Measurements from ENCODE around the gene SPECC1.

Gene SPECC1

GRCh38 chr17:19986941-19987861, 22.0 kb upstream of the SPECC1 start:
- H3K9ac ChIP-seq (ENCODE audit: low read depth in 1 of 2, low read length in 2 of 2), result no peak overlapping the region
- H3K9me3 ChIP-seq (ENCODE audit: control insufficient read depth in 1 of 2, low read length in 2 of 2), result no peaks in the 10 kb centered on the region
- no peaks in the 10 kb centered on the region for H3K27me3 ChIP-seq (ENCODE audit: control insufficient read depth in 1 of 2, insufficient read depth in 2 of 2, low read length in 2 of 2)
- H3K4me1 ChIP-seq (ENCODE audit: control insufficient read depth in 1 of 2, insufficient read depth in 2 of 2, low read length in 2 of 2), result no peaks in the 10 kb centered on the region
- no peak overlapping the region for H3K27ac ChIP-seq (ENCODE audit: low read depth, low read length)
- H3K36me3 ChIP-seq (ENCODE audit: control insufficient read depth in 1 of 2, insufficient read depth in 2 of 2, low read length in 2 of 2), result no peaks in the 10 kb centered on the region
- no peak overlapping the region for H3K4me3 ChIP-seq (ENCODE audit: low read depth in 1 of 2, low read length in 2 of 2)

GRCh38 chr17:19987897-19988296, 21.3 kb upstream of the SPECC1 start:
- Histone ChIP-seq H3K36me3 (ENCODE audit: control insufficient read depth in 1 of 2, insufficient read depth in 2 of 2, low read length in 2 of 2) (no peaks in the 10 kb centered on the region), H3K9me3 (ENCODE audit: control insufficient read depth in 1 of 2, low read length in 2 of 2) (no peaks in the 10 kb centered on the region), H3K27ac (ENCODE audit: low read depth, low read length) (no peak overlapping the region), H3K4me1 (ENCODE audit: control insufficient read depth in 1 of 2, insufficient read depth in 2 of 2, low read length in 2 of 2) (no peaks in the 10 kb centered on the region), H3K27me3 (ENCODE audit: control insufficient read depth in 1 of 2, insufficient read depth in 2 of 2, low read length in 2 of 2) (no peaks in the 10 kb centered on the region), H3K4me3 (ENCODE audit: low read depth in 1 of 2, low read length in 2 of 2) (no peak overlapping the region), H3K9ac (ENCODE audit: low read depth in 1 of 2, low read length in 2 of 2) (no peak overlapping the region)

DNA sequence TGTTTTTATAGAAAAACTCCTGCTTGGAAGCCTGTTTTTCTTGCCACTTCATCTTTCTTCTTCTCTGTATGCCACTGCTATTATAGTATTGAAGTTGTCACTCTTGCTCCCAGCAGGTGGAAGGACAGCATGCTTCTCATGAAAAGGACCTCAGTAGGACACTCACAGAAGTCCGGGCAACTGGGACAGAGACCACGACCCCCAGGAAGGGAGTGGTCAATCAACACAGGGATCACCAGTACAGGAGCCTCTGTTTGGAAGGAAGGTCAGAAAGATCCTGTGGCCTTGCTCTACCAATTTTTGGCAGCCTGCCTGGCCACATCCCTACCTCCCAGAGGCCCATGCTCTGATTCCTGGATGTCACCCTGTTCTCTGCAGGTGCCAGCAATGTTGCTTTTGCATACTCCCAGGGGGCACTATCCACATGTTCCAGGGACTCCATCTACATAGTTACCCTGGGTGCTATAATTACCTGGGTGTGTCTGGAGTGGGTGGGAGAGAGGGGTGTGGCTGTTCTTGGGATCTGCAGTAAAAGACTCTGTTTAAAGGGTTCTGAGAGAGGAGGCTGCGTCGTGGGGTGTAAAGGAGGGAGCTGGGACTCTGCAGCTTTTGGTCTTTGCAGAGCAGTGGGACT, 17.8 kb upstream of the SPECC1 start:
- Histone ChIP-seq H3K27me3 (ENCODE audit: control insufficient read depth in 1 of 2, insufficient read depth in 2 of 2, low read length in 2 of 2) (no peaks in the 10 kb centered on the region), H3K9ac (ENCODE audit: low read depth in 1 of 2, low read length in 2 of 2) (no peak overlapping the region), H3K36me3 (ENCODE audit: control insufficient read depth in 1 of 2, insufficient read depth in 2 of 2, low read length in 2 of 2) (no peaks in the 10 kb centered on the region), H3K27ac (ENCODE audit: low read depth, low read length) (no peak overlapping the region), H3K4me3 (ENCODE audit: low read depth in 1 of 2, low read length in 2 of 2) (no peak overlapping the region), H3K4me1 (ENCODE audit: control insufficient read depth in 1 of 2, insufficient read depth in 2 of 2, low read length in 2 of 2) (no peaks in the 10 kb centered on the region), H3K9me3 (ENCODE audit: control insufficient read depth in 1 of 2, low read length in 2 of 2) (no peaks in the 10 kb centered on the region)

DNA sequence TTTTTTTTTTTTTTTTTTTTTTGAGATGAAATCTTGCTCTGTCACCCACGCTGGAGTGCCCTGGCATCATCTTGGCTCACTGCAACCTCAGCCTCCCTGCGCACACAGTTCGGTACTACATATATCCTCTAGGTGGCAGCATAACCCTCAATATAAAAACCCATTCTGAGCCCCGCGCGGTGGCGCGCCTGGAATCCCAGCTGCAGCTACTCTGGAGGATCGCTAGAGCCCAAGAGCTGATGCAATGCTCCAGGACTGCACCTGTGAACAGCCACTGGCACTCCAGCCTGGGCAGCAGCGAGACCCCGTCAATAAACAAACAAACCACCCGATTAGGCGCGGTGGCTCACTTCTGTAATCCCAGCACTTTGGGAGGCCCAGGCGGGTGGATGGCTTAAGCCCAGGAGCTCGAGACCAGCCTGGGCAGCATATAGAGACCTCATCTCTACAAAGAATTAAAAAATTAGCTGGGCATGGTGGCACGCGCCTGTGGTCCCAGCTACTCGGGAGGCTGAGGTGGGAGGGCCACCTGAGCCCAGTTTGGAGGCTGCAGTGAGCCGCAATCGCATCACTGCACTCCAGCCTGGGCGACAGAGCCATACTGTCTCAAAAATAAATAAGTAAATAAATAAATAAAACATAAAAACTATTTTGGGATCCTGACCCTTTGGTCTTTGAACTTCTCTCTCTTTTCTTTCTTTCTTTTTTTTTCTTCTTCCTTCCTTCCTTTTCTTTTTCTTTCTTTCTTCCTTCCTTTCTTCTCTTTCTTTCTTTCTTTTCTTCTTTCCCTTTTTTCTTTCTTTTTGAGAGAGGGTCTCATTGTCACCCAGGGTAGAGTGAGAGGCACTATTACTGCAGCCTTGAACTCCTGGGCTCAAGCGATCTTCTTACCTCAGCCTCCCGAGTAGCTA, 16.1 kb upstream of the SPECC1 start:
- Histone ChIP-seq H3K9ac (ENCODE audit: low read depth in 1 of 2, low read length in 2 of 2) (no peak overlapping the region), H3K27ac (ENCODE audit: low read depth, low read length) (no peak overlapping the region), H3K27me3 (ENCODE audit: control insufficient read depth in 1 of 2, insufficient read depth in 2 of 2, low read length in 2 of 2) (no peaks in the 10 kb centered on the region), H3K9me3 (ENCODE audit: control insufficient read depth in 1 of 2, low read length in 2 of 2) (no peaks in the 10 kb centered on the region), H3K36me3 (ENCODE audit: control insufficient read depth in 1 of 2, insufficient read depth in 2 of 2, low read length in 2 of 2) (no peaks in the 10 kb centered on the region), H3K4me3 (ENCODE audit: low read depth in 1 of 2, low read length in 2 of 2) (no peak overlapping the region), H3K4me1 (ENCODE audit: control insufficient read depth in 1 of 2, insufficient read depth in 2 of 2, low read length in 2 of 2) (no peaks in the 10 kb centered on the region)

DNA sequence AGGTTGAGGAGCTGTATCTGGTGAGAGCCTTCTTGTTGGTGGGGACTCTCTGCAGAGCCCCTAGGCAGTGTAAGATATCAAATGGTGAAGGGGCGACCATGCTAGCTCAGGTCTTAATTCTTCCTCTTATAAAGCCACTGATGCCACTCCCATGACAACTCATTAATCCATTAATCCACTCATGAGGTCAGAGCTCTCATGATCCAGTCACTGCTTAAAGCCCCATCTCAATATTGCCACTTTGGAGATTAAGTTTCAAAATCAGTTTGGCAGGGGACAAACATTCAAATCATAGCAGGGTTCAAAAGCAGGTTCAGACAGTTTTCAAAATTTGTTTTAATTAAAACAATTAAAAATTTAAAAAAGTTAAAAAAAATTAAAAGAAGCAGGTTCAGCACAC, 13.1 kb upstream of the SPECC1 start:
- H3K27me3 ChIP-seq (ENCODE audit: control insufficient read depth in 1 of 2, insufficient read depth in 2 of 2, low read length in 2 of 2), result no peaks in the 10 kb centered on the region
- no peak overlapping the region for H3K27ac ChIP-seq (ENCODE audit: low read depth, low read length)
- no peaks in the 10 kb centered on the region for H3K36me3 ChIP-seq (ENCODE audit: control insufficient read depth in 1 of 2, insufficient read depth in 2 of 2, low read length in 2 of 2)
- H3K9ac ChIP-seq (ENCODE audit: low read depth in 1 of 2, low read length in 2 of 2), result no peak overlapping the region
- H3K4me3 ChIP-seq (ENCODE audit: low read depth in 1 of 2, low read length in 2 of 2), result no peak overlapping the region
- H3K9me3 ChIP-seq (ENCODE audit: control insufficient read depth in 1 of 2, low read length in 2 of 2), result no peaks in the 10 kb centered on the region
- no peaks in the 10 kb centered on the region for H3K4me1 ChIP-seq (ENCODE audit: control insufficient read depth in 1 of 2, insufficient read depth in 2 of 2, low read length in 2 of 2)

DNA sequence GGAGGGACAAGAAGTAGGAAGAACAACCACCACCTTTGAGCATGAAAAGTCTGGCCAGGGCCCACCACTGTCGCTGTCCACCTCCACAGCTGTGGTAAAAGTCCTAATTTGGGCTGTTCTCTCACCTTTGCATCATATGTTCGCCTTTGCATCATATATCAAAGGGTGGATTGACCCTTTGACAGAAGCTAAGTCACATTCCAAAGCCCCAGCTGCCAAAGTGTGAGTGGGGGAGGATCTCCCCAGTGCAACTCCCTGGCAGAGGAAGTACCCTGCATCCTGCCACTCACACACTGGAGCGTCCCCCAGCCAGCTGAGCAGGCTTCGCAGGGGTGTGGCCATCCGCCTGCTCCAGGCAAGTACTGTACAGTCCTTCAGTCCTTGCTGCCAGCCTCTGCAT, 12.7 kb upstream of the SPECC1 start:
- Histone ChIP-seq H3K27me3 (ENCODE audit: control insufficient read depth in 1 of 2, insufficient read depth in 2 of 2, low read length in 2 of 2) (no peaks in the 10 kb centered on the region), H3K36me3 (ENCODE audit: control insufficient read depth in 1 of 2, insufficient read depth in 2 of 2, low read length in 2 of 2) (no peaks in the 10 kb centered on the region), H3K27ac (ENCODE audit: low read depth, low read length) (no peak overlapping the region), H3K9ac (ENCODE audit: low read depth in 1 of 2, low read length in 2 of 2) (no peak overlapping the region), H3K9me3 (ENCODE audit: control insufficient read depth in 1 of 2, low read length in 2 of 2) (no peaks in the 10 kb centered on the region), H3K4me1 (ENCODE audit: control insufficient read depth in 1 of 2, insufficient read depth in 2 of 2, low read length in 2 of 2) (no peaks in the 10 kb centered on the region), H3K4me3 (ENCODE audit: low read depth in 1 of 2, low read length in 2 of 2) (no peak overlapping the region)

- Histone ChIP-seq H3K27me3 (ENCODE audit: control insufficient read depth in 1 of 2, insufficient read depth in 2 of 2, low read length in 2 of 2) (peaks cover 14 to 28% of the 10 kb centered on the region in 2 donors), H3K27ac (ENCODE audit: low read depth, low read length) (no peak overlapping the region), H3K9me3 (ENCODE audit: control insufficient read depth in 1 of 2, low read length in 2 of 2) (no peaks in the 10 kb centered on the region)
Observed at GRCh38 chr17:20008242-20009051, 712 bp upstream of the SPECC1 start.

DNA sequence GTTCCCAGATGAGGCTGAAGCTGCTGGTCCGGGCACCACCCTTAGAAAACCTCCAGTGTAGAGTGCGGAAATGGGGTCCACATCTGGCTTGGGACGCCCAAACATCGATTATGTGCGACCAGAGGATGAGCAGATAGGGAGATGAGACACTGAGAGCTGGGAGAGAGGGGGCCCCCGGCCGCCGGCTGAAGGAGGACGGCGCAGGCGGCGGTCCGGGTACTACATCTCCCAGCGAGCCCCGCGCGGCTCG, 182 bp upstream of the SPECC1 start:
- H3K9me3 ChIP-seq (ENCODE audit: control insufficient read depth in 1 of 2, low read length in 2 of 2), result no peaks in the 10 kb centered on the region
- peak overlapping the region; percentile 9 to 77 for H3K9ac ChIP-seq (ENCODE audit: low read depth in 1 of 2, low read length in 2 of 2)
- H3K36me3 ChIP-seq (ENCODE audit: control insufficient read depth in 1 of 2, insufficient read depth in 2 of 2, low read length in 2 of 2), result no peaks in the 10 kb centered on the region
- H3K27ac ChIP-seq (ENCODE audit: low read depth, low read length), result no peak overlapping the region
- peaks cover 14 to 28% of the 10 kb centered on the region in 2 donors for H3K27me3 ChIP-seq (ENCODE audit: control insufficient read depth in 1 of 2, insufficient read depth in 2 of 2, low read length in 2 of 2)
- peak overlapping the region; percentile 76 to 80 for H3K4me3 ChIP-seq (ENCODE audit: low read depth in 1 of 2, low read length in 2 of 2)
- H3K4me1 ChIP-seq (ENCODE audit: control insufficient read depth in 1 of 2, insufficient read depth in 2 of 2, low read length in 2 of 2), result peaks cover 4 to 13% of the 10 kb centered on the region in 2 donors

More at GRCh38 chr17:20008242-20009051, 712 bp upstream of the SPECC1 start:
- Histone ChIP-seq H3K4me3 (ENCODE audit: low read depth in 1 of 2, low read length in 2 of 2) (peak overlapping the region; percentile 76 to 80), H3K9ac (ENCODE audit: low read depth in 1 of 2, low read length in 2 of 2) (peak overlapping the region; percentile 9 to 77), H3K4me1 (ENCODE audit: control insufficient read depth in 1 of 2, insufficient read depth in 2 of 2, low read length in 2 of 2) (peaks cover 4 to 13% of the 10 kb centered on the region in 2 donors), H3K36me3 (ENCODE audit: control insufficient read depth in 1 of 2, insufficient read depth in 2 of 2, low read length in 2 of 2) (no peaks in the 10 kb centered on the region)

GRCh38 chr17:20010099-20010863, 1.1 kb downstream of the SPECC1 start:
- Histone ChIP-seq H3K36me3 (ENCODE audit: control insufficient read depth in 1 of 2, insufficient read depth in 2 of 2, low read length in 2 of 2) (no peaks in the 10 kb centered on the region), H3K9me3 (ENCODE audit: control insufficient read depth in 1 of 2, low read length in 2 of 2) (no peaks in the 10 kb centered on the region), H3K27me3 (ENCODE audit: control insufficient read depth in 1 of 2, insufficient read depth in 2 of 2, low read length in 2 of 2) (peaks cover 14 to 28% of the 10 kb centered on the region in 2 donors), H3K4me1 (ENCODE audit: control insufficient read depth in 1 of 2, insufficient read depth in 2 of 2, low read length in 2 of 2) (peaks cover 4 to 13% of the 10 kb centered on the region in 2 donors), H3K4me3 (ENCODE audit: low read depth in 1 of 2, low read length in 2 of 2) (peak overlapping the region; percentile 67 to 80), H3K9ac (ENCODE audit: low read depth in 1 of 2, low read length in 2 of 2) (peak overlapping the region in 1 of 2 donors; percentile 14), H3K27ac (ENCODE audit: low read depth, low read length) (no peak overlapping the region)

All from duodenal mucosa (tissue), 2 donors.